WTC11 (cell line): ENCODE measurements around the gene MACROD2. TPM values are rescaled to one million over a fixed set of nuclear protein-coding genes. Genes with fewer than 3 reads are reported as not detected.

Experiments used
- ATAC-seq: fragments of 200-7000 bp; cut with Tn5 transposase; 2 replicates; pipeline ENCODE4 v1.10.0; 2021; ENCODE audit warnings: mild to moderate bottlenecking, moderate library complexity
- CTCF ChIA-PET: fragments of 300-600 bp; sonication (Branson Sonifier 250); formaldehyde crosslinking; loops from one replicate; lab custom pipeline; 2021; ENCODE audit warnings: antibody characterized with exemption; lab: Charles Lee
- POLR2A ChIA-PET: fragments of 350-600 bp; sonication (Branson Sonifier 250); formaldehyde crosslinking; loops from one replicate; lab custom pipeline; 2021; ENCODE audit warnings: antibody characterized with exemption; lab: Charles Lee
- DNase-seq: peaks from one replicate; pipeline ENCODE4 v3.0.0; 2021; ENCODE audit warnings: low spot score
- H3K27ac Mint-ChIP-seq: 2 replicates; pipeline ENCODE4 v1.8.0; 2021; ENCODE audit warnings: mixed read lengths
- H3K27me3 Mint-ChIP-seq: 2 replicates; pipeline ENCODE4 v1.8.0; 2021; ENCODE audit warnings: low read depth, mild to moderate bottlenecking, moderate library complexity, mixed read lengths
- H3K36me3 Mint-ChIP-seq: 2 replicates; pipeline ENCODE4 v1.8.0; 2021; ENCODE audit warnings: mixed read lengths
- H3K4me1 Mint-ChIP-seq: 2 replicates; pipeline ENCODE4 v1.8.0; 2022; ENCODE audit warnings: mixed read lengths
- H3K4me3 Mint-ChIP-seq: 2 replicates; pipeline ENCODE4 v1.8.0; 2021; ENCODE audit warnings: mild to moderate bottlenecking, moderate library complexity, mixed read lengths
- H3K9me3 Mint-ChIP-seq: 2 replicates; pipeline ENCODE4 v1.8.0; 2021; ENCODE audit warnings: mixed read lengths
- CBFB ChIP-seq: sonication (generic); formaldehyde crosslinking; IDR thresholded peaks from 2 replicates; pipeline ENCODE4 v1.8.1; 2022; ENCODE audit warnings: mild to moderate bottlenecking, low read depth, missing genetic modification reagents
- CREB1 ChIP-seq: sonication (generic); formaldehyde crosslinking; IDR thresholded peaks from 2 replicates; pipeline ENCODE4 v1.8.0; 2023; ENCODE audit warnings: mild to moderate bottlenecking, missing genetic modification reagents
- EMX1 ChIP-seq: fragments of 250-450 bp; sonication (Bioruptor Pico); IDR thresholded peaks from 2 replicates; pipeline ENCODE4 v1.8.0; 2021; ENCODE audit warnings: mild to moderate bottlenecking
- ESRRA ChIP-seq: sonication (generic); formaldehyde crosslinking; IDR thresholded peaks from 2 replicates; pipeline ENCODE4 v1.8.1; 2022; ENCODE audit warnings: mild to moderate bottlenecking, missing genetic modification reagents, borderline replicate concordance
- ETV6 ChIP-seq: sonication (generic); formaldehyde crosslinking; IDR thresholded peaks from 2 replicates; pipeline ENCODE4 v1.8.1; 2022; ENCODE audit warnings: mild to moderate bottlenecking, missing genetic modification reagents
- FOXK1 ChIP-seq: sonication (generic); formaldehyde crosslinking; IDR thresholded peaks from 2 replicates; pipeline ENCODE4 v1.8.0; 2022; ENCODE audit warnings: mild to moderate bottlenecking, moderate library complexity, missing genetic modification reagents
- FOXP1 ChIP-seq: sonication (generic); formaldehyde crosslinking; IDR thresholded peaks from 2 replicates; pipeline ENCODE4 v1.8.0; 2022; ENCODE audit warnings: missing genetic modification reagents, mild to moderate bottlenecking, moderate library complexity, borderline replicate concordance
- GABPB1 ChIP-seq: sonication (generic); formaldehyde crosslinking; IDR thresholded peaks from 2 replicates; pipeline ENCODE4 v1.8.1; 2023; ENCODE audit warnings: mild to moderate bottlenecking, missing genetic modification reagents
- HMGA2 ChIP-seq: fragments of 250-450 bp; sonication (Bioruptor Pico); IDR thresholded peaks from 2 replicates; pipeline ENCODE4 v1.4.0; 2021; ENCODE audit warnings: mild to moderate bottlenecking, moderate library complexity
- IRF2 ChIP-seq: sonication (generic); formaldehyde crosslinking; IDR thresholded peaks from 2 replicates; pipeline ENCODE4 v1.8.0; 2022; ENCODE audit warnings: low read depth, missing genetic modification reagents, borderline replicate concordance
- JAZF1 ChIP-seq: fragments of 250-450 bp; sonication (Bioruptor Pico); IDR thresholded peaks from 2 replicates; pipeline ENCODE4 v1.9.0; 2021; ENCODE audit warnings: moderate library complexity, mild to moderate bottlenecking, inconsistent platforms
- MXD4 ChIP-seq: fragments of 250-450 bp; sonication (Bioruptor Pico); IDR thresholded peaks from 2 replicates; pipeline ENCODE4 v1.8.0; 2021; ENCODE audit warnings: mild to moderate bottlenecking, moderate library complexity, borderline replicate concordance
- NFATC4 ChIP-seq: fragments of 250-450 bp; sonication (Bioruptor Pico); IDR thresholded peaks from 2 replicates; pipeline ENCODE4 v1.9.0; 2021; ENCODE audit warnings: mild to moderate bottlenecking
- NFYB ChIP-seq: sonication (generic); formaldehyde crosslinking; conservative IDR thresholded peaks from 2 replicates; pipeline ENCODE4 v1.8.0; 2022; ENCODE audit warnings: low read depth, missing genetic modification reagents
- NR1H2 ChIP-seq: sonication (generic); formaldehyde crosslinking; IDR thresholded peaks from 2 replicates; pipeline ENCODE4 v1.9.0; 2021; ENCODE audit warnings: mild to moderate bottlenecking, moderate library complexity, missing genetic modification reagents
- OVOL2 ChIP-seq: fragments of 250-450 bp; sonication (Bioruptor Pico); IDR thresholded peaks from 2 replicates; pipeline ENCODE4 v1.9.0; 2021; ENCODE audit warnings: mild to moderate bottlenecking, borderline replicate concordance
- PRRX2 ChIP-seq: fragments of 250-450 bp; sonication (Bioruptor Pico); IDR thresholded peaks from 2 replicates; pipeline ENCODE4 v1.8.0; 2021; ENCODE audit warnings: mild to moderate bottlenecking
- SMAD4 ChIP-seq: sonication (generic); formaldehyde crosslinking; IDR thresholded peaks from 2 replicates; pipeline ENCODE4 v1.8.0; 2022; ENCODE audit warnings: mild to moderate bottlenecking, missing genetic modification reagents
- TEAD1 ChIP-seq: sonication (generic); formaldehyde crosslinking; IDR thresholded peaks from 2 replicates; pipeline ENCODE4 v1.8.0; 2022; ENCODE audit warnings: mild to moderate bottlenecking, missing genetic modification reagents
- TEAD4 ChIP-seq: sonication (generic); formaldehyde crosslinking; IDR thresholded peaks from 2 replicates; pipeline ENCODE4 v1.8.0; 2022; ENCODE audit warnings: mild to moderate bottlenecking, missing genetic modification reagents
- ZNF416 ChIP-seq: fragments of 250-450 bp; sonication (Bioruptor Pico); IDR thresholded peaks from 2 replicates; pipeline ENCODE4 v1.9.0; 2021; ENCODE audit warnings: mild to moderate bottlenecking, inconsistent platforms
- ZNF423 ChIP-seq: fragments of 250-450 bp; sonication (Bioruptor Pico); IDR thresholded peaks from 2 replicates; pipeline ENCODE4 v2.1.2; 2022; ENCODE audit warnings: mild to moderate bottlenecking, moderate library complexity
- total RNA-seq: library from RNA; stranded (reverse); gene quantifications from 3 replicates; pipeline ENCODE4 v1.2.3, GENCODE V29; 2021
- TF ChIP-seq, protein P1 (sequence below): sonication (generic); formaldehyde crosslinking; IDR thresholded peaks from 2 replicates; pipeline ENCODE4 v1.8.1; 2022; ENCODE audit warnings: low read depth, missing genetic modification reagents, borderline replicate concordance
- TF ChIP-seq, protein P2 (sequence below): sonication (generic); formaldehyde crosslinking; conservative IDR thresholded peaks from 2 replicates; pipeline ENCODE4 v1.8.1; 2023; ENCODE audit warnings: mild to moderate bottlenecking, low read depth, missing genetic modification reagents, moderate library complexity
- TF ChIP-seq, protein P3 (sequence below): sonication (generic); formaldehyde crosslinking; IDR thresholded peaks from 2 replicates; pipeline ENCODE4 v1.8.1; 2023; ENCODE audit warnings: mild to moderate bottlenecking, moderate library complexity, missing genetic modification reagents
- TF ChIP-seq, protein P4 (sequence below): fragments of 250-450 bp; sonication (Bioruptor Pico); IDR thresholded peaks from 2 replicates; pipeline ENCODE4 v2.1.2; 2022; ENCODE audit warnings: mild to moderate bottlenecking, moderate library complexity
- TF ChIP-seq, protein P5 (sequence below): sonication (generic); formaldehyde crosslinking; IDR thresholded peaks from 2 replicates; pipeline ENCODE4 v1.8.0; 2022; ENCODE audit warnings: mild to moderate bottlenecking, missing genetic modification reagents

Gene MACROD2
- total RNA-seq, 1 experiment from 2014 or later = 4.1 TPM

GRCh38 chr20:14197097-14197496, 201.8 kb downstream of the MACROD2 start:
- H3K4me1 Mint-ChIP-seq = peaks cover 6% of the 10 kb centered on the region
- ATAC-seq (no peak), DNase-seq (no peak)
- TF ChIP-seq ZNF416 (CRISPR knock-in tag) (no peak), TEAD4 (CRISPR knock-in tag) (no peak), SMAD4 (CRISPR knock-in tag) (no peak), OVOL2 (CRISPR knock-in tag) (no peak), NFYB (CRISPR knock-in tag) (no peak), IRF2 (CRISPR knock-in tag) (no peak), PRRX2 (CRISPR knock-in tag) (no peak), FOXP1 (CRISPR knock-in tag) (no peak)
- TF ChIP-seq, protein P1, sequence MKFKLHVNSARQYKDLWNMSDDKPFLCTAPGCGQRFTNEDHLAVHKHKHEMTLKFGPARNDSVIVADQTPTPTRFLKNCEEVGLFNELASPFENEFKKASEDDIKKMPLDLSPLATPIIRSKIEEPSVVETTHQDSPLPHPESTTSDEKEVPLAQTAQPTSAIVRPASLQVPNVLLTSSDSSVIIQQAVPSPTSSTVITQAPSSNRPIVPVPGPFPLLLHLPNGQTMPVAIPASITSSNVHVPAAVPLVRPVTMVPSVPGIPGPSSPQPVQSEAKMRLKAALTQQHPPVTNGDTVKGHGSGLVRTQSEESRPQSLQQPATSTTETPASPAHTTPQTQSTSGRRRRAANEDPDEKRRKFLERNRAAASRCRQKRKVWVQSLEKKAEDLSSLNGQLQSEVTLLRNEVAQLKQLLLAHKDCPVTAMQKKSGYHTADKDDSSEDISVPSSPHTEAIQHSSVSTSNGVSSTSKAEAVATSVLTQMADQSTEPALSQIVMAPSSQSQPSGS (CRISPR knock-in tag) = no peak
- no peak overlapping the region for H3K27ac Mint-ChIP-seq
- CTCF ChIA-PET = no interaction called here
- H3K36me3 Mint-ChIP-seq = no peaks in the 10 kb centered on the region
- H3K4me3 Mint-ChIP-seq = no peak overlapping the region
- POLR2A ChIA-PET = no interaction called here
- peaks cover 2% of the 10 kb centered on the region; the same call in 1 of the 2 replicates for H3K9me3 Mint-ChIP-seq
- no peaks in the 10 kb centered on the region for H3K27me3 Mint-ChIP-seq

- Mint-ChIP-seq H3K27me3 (no peaks in the 10 kb centered on the region), H3K4me1 (peaks cover 6% of the 10 kb centered on the region), H3K27ac (no peak overlapping the region), H3K36me3 (peaks cover 9% of the 10 kb centered on the region), H3K4me3 (no peak overlapping the region), H3K9me3 (peaks cover 13% of the 10 kb centered on the region)
- DNase-seq (no peak), ATAC-seq (no peak)
- ChIA-PET POLR2A (no interaction called here), CTCF (no interaction called here)
- TF ChIP-seq OVOL2 (CRISPR knock-in tag) (no peak), ESRRA (CRISPR knock-in tag) (no peak), CBFB (CRISPR knock-in tag) (no peak), TEAD1 (no peak)
- TF ChIP-seq, protein P2, sequence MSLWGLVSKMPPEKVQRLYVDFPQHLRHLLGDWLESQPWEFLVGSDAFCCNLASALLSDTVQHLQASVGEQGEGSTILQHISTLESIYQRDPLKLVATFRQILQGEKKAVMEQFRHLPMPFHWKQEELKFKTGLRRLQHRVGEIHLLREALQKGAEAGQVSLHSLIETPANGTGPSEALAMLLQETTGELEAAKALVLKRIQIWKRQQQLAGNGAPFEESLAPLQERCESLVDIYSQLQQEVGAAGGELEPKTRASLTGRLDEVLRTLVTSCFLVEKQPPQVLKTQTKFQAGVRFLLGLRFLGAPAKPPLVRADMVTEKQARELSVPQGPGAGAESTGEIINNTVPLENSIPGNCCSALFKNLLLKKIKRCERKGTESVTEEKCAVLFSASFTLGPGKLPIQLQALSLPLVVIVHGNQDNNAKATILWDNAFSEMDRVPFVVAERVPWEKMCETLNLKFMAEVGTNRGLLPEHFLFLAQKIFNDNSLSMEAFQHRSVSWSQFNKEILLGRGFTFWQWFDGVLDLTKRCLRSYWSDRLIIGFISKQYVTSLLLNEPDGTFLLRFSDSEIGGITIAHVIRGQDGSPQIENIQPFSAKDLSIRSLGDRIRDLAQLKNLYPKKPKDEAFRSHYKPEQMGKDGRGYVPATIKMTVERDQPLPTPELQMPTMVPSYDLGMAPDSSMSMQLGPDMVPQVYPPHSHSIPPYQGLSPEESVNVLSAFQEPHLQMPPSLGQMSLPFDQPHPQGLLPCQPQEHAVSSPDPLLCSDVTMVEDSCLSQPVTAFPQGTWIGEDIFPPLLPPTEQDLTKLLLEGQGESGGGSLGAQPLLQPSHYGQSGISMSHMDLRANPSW (CRISPR knock-in tag) = no peak
- TF ChIP-seq, protein P3, sequence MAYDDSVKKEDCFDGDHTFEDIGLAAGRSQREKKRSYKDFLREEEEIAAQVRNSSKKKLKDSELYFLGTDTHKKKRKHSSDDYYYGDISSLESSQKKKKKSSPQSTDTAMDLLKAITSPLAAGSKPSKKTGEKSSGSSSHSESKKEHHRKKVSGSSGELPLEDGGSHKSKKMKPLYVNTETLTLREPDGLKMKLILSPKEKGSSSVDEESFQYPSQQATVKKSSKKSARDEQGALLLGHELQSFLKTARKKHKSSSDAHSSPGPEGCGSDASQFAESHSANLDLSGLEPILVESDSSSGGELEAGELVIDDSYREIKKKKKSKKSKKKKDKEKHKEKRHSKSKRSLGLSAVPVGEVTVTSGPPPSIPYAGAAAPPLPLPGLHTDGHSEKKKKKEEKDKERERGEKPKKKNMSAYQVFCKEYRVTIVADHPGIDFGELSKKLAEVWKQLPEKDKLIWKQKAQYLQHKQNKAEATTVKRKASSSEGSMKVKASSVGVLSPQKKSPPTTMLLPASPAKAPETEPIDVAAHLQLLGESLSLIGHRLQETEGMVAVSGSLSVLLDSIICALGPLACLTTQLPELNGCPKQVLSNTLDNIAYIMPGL (CRISPR knock-in tag) = no peak
Observed at GRCh38 chr20:14198416-14198815, 203.1 kb downstream of the MACROD2 start.

DNA sequence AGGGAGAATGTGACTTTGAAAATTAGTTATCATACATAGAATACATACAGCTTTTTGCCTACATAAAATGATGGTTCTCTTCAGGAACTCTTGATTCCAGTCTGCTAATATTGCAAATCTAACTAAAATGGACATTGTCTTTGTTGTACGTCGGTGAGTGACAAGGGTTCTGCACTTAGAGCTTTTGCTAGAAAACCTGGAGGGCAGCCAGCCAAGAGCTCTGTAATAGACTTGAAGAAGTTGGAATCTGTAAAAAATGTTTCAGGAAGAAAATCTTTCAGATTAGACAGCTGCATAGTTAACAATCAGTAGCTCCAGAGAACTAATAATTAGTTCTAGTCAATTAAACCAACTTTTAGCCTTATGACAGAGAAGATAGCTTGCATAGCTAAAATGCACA, 203.8 kb downstream of the MACROD2 start:
- ATAC-seq (no peak), DNase-seq (no peak)
- H3K36me3 Mint-ChIP-seq = peaks cover 12% of the 10 kb centered on the region
- H3K27me3 Mint-ChIP-seq = no peaks in the 10 kb centered on the region
- peaks cover 6% of the 10 kb centered on the region for H3K4me1 Mint-ChIP-seq
- ChIA-PET CTCF (no interaction called here), POLR2A (no interaction called here)
- H3K27ac Mint-ChIP-seq = no peak overlapping the region
- TF ChIP-seq NR1H2 (CRISPR knock-in tag) (no peak), JAZF1 (CRISPR knock-in tag) (no peak), HMGA2 (CRISPR knock-in tag) (no peak), EMX1 (no peak), GABPB1 (CRISPR knock-in tag) (no peak), NFATC4 (CRISPR knock-in tag) (no peak), ETV6 (no peak), MXD4 (CRISPR knock-in tag) (no peak), CREB1 (no peak), ZNF423 (no peak), FOXK1 (CRISPR knock-in tag) (no peak)
- TF ChIP-seq, protein P4, sequence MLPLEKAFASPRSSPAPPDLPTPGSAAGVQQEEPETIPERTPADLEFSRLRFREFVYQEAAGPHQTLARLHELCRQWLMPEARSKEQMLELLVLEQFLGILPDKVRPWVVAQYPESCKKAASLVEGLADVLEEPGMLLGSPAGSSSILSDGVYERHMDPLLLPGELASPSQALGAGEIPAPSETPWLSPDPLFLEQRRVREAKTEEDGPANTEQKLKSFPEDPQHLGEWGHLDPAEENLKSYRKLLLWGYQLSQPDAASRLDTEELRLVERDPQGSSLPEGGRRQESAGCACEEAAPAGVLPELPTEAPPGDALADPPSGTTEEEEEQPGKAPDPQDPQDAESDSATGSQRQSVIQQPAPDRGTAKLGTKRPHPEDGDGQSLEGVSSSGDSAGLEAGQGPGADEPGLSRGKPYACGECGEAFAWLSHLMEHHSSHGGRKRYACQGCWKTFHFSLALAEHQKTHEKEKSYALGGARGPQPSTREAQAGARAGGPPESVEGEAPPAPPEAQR (CRISPR knock-in tag) = no peak
- TF ChIP-seq, protein P5, sequence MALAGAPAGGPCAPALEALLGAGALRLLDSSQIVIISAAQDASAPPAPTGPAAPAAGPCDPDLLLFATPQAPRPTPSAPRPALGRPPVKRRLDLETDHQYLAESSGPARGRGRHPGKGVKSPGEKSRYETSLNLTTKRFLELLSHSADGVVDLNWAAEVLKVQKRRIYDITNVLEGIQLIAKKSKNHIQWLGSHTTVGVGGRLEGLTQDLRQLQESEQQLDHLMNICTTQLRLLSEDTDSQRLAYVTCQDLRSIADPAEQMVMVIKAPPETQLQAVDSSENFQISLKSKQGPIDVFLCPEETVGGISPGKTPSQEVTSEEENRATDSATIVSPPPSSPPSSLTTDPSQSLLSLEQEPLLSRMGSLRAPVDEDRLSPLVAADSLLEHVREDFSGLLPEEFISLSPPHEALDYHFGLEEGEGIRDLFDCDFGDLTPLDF = no peak
- peaks cover 16% of the 10 kb centered on the region for H3K9me3 Mint-ChIP-seq
- H3K4me3 Mint-ChIP-seq = no peak overlapping the region
